ES-I3 (cell line): ENCODE results near the gene RNF43.

Experiments used
- H3K36me3 ChIP-seq: 2 replicates; pipeline ENCODE4 v1.6.1; 2013; ENCODE audit warnings: mild to moderate bottlenecking, low read length, control low read depth, moderate library complexity; ENCODE audit not compliant: insufficient read depth
- H3K4me1 ChIP-seq: 2 replicates; pipeline ENCODE4 v1.6.1; 2013; ENCODE audit warnings: mild to moderate bottlenecking, control low read depth, low read length; ENCODE audit not compliant: insufficient read depth
- H3K9ac ChIP-seq: 2 replicates; pipeline ENCODE4 v1.6.1; 2013; ENCODE audit warnings: low read depth, mild to moderate bottlenecking, low read length, moderate library complexity
- H3K9me3 ChIP-seq: 2 replicates; pipeline ENCODE4 v1.6.1; 2013; ENCODE audit warnings: mild to moderate bottlenecking, low read length, moderate library complexity; ENCODE audit not compliant: control insufficient read depth, insufficient read depth

Gene RNF43

GRCh38 chr17:58414596-58414997, 2.7 kb downstream of the RNF43 start:
- Histone ChIP-seq H3K36me3 (no peaks in the 10 kb centered on the region), H3K4me1 (peaks cover 13% of the 10 kb centered on the region), H3K9ac (peak overlapping the region; percentile 81; the same call in 1 of the 2 replicates), H3K9me3 (no peaks in the 10 kb centered on the region)

GRCh38 chr17:58413684-58414083, 3.6 kb downstream of the RNF43 start:
- Histone ChIP-seq H3K4me1 (peaks cover 13% of the 10 kb centered on the region), H3K9ac (peak overlapping the region; percentile 5; the same call in 1 of the 2 replicates), H3K36me3 (no peaks in the 10 kb centered on the region)

GRCh38 chr17:58412961-58413586, 4.3 kb downstream of the RNF43 start:
- H3K36me3 ChIP-seq, result no peaks in the 10 kb centered on the region
- H3K9ac ChIP-seq, result no peak overlapping the region; the same call in 1 of the 2 replicates
- peaks cover 13% of the 10 kb centered on the region for H3K4me1 ChIP-seq
- no peaks in the 10 kb centered on the region for H3K9me3 ChIP-seq

More at GRCh38 chr17:58413684-58414083, 3.6 kb downstream of the RNF43 start:
- no peaks in the 10 kb centered on the region for H3K9me3 ChIP-seq

- Histone ChIP-seq H3K9me3 (no peaks in the 10 kb centered on the region), H3K9ac (no peak overlapping the region), H3K36me3 (no peaks in the 10 kb centered on the region), H3K4me1 (peaks cover 13% of the 10 kb centered on the region)
Observed at GRCh38 chr17:58412064-58412703, 5.2 kb downstream of the RNF43 start.

GRCh38 chr17:58411408-58411894, 5.9 kb downstream of the RNF43 start:
- Histone ChIP-seq H3K9ac (no peak overlapping the region), H3K36me3 (no peaks in the 10 kb centered on the region), H3K4me1 (peaks cover 13% of the 10 kb centered on the region), H3K9me3 (no peaks in the 10 kb centered on the region)

GRCh38 chr17:58410714-58411407, 6.5 kb downstream of the RNF43 start:
- Histone ChIP-seq H3K9ac (no peak overlapping the region), H3K4me1 (peaks cover 15% of the 10 kb centered on the region), H3K36me3 (no peaks in the 10 kb centered on the region), H3K9me3 (no peaks in the 10 kb centered on the region)

- Histone ChIP-seq H3K4me1 (peaks cover 11% of the 10 kb centered on the region), H3K36me3 (no peaks in the 10 kb centered on the region), H3K9me3 (no peaks in the 10 kb centered on the region), H3K9ac (no peak overlapping the region)
Observed at GRCh38 chr17:58409432-58409831, 7.9 kb downstream of the RNF43 start.

GRCh38 chr17:58403311-58403710, 14.0 kb downstream of the RNF43 start:
- Histone ChIP-seq H3K9me3 (no peaks in the 10 kb centered on the region), H3K36me3 (no peaks in the 10 kb centered on the region), H3K9ac (no peak overlapping the region; the same call in 1 of the 2 replicates), H3K4me1 (peaks cover 45% of the 10 kb centered on the region)

GRCh38 chr17:58402679-58403078, 14.7 kb downstream of the RNF43 start:
- Histone ChIP-seq H3K36me3 (no peaks in the 10 kb centered on the region), H3K4me1 (peaks cover 51% of the 10 kb centered on the region), H3K9me3 (no peaks in the 10 kb centered on the region), H3K9ac (no peak overlapping the region; the same call in 1 of the 2 replicates)

- peaks cover 51% of the 10 kb centered on the region for H3K4me1 ChIP-seq
- H3K9ac ChIP-seq, result no peak overlapping the region
- H3K9me3 ChIP-seq, result no peaks in the 10 kb centered on the region
- no peaks in the 10 kb centered on the region for H3K36me3 ChIP-seq
Observed at GRCh38 chr17:58402047-58402446, 15.3 kb downstream of the RNF43 start.

- Histone ChIP-seq H3K36me3 (no peaks in the 10 kb centered on the region), H3K9ac (no peak overlapping the region), H3K4me1 (peaks cover 51% of the 10 kb centered on the region), H3K9me3 (no peaks in the 10 kb centered on the region)
Observed at GRCh38 chr17:58401287-58401686, 16.0 kb downstream of the RNF43 start.

GRCh38 chr17:58400826-58401225, 16.5 kb downstream of the RNF43 start:
- Histone ChIP-seq H3K9me3 (no peaks in the 10 kb centered on the region), H3K36me3 (no peaks in the 10 kb centered on the region), H3K4me1 (peaks cover 48% of the 10 kb centered on the region), H3K9ac (no peak overlapping the region)

GRCh38 chr17:58399974-58400373, 17.4 kb downstream of the RNF43 start:
- Histone ChIP-seq H3K9ac (no peak overlapping the region), H3K36me3 (no peaks in the 10 kb centered on the region), H3K4me1 (peaks cover 47% of the 10 kb centered on the region), H3K9me3 (no peaks in the 10 kb centered on the region)

- peaks cover 50% of the 10 kb centered on the region for H3K4me1 ChIP-seq
- no peaks in the 10 kb centered on the region for H3K36me3 ChIP-seq
- H3K9ac ChIP-seq, result no peak overlapping the region
- H3K9me3 ChIP-seq, result no peaks in the 10 kb centered on the region
Observed at GRCh38 chr17:58398574-58399266, 18.6 kb downstream of the RNF43 start.
